Adrenal gland (tissue), 5 donors: ENCODE data around the gene GLIS1.

ENCODE experiments used
- POLR2A ChIP-seq, 2 donors: fragments of 450-650 bp; IDR thresholded peaks; one replicate each; pipeline ENCODE4 v1.6.1; 2017; ENCODE audit warnings: antibody characterized with exemption in 2 of 2, mild to moderate bottlenecking in 2 of 2, moderate library complexity in 1 of 2
- TF ChIP-seq, protein P1 (sequence below), 6 experiments: fragments of 450-650 bp in 4 of 6; fragments of 200-600 bp in 2 of 6; sonication (generic) in 1 of 6; IDR thresholded peaks; 1 replicate in 5 of 6; 2 replicates in 1 of 6; pipeline versions ENCODE4 v1.5.1 to v1.8.0; 2016 to 2021; ENCODE audit warnings: antibody characterized with exemption in 6 of 6, mild to moderate bottlenecking in 2 of 6, moderate library complexity in 1 of 6
- donor health status: DM: no; HTN: no; CAD: no.

DNA sequence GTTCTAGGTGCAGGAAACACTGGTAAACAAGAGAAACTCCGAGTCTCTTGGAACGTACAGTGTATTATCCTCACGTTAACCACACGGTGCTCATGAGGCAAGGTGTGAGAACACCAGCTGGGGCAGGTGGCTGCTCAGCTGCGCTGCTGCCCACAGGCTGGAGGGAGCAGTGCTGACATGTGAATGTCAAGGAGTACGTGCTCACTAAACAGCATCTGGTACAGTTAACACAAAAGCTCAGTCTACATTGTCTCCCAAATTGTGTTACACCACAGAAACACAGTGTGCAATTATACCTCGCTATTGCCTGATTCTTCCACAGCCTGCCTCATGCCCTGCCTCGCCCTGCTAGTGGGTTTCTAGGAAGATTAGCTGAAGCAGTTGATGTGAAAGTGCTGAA lies 138.4 kb downstream of the GLIS1 start:
- TF ChIP-seq, protein P1, sequence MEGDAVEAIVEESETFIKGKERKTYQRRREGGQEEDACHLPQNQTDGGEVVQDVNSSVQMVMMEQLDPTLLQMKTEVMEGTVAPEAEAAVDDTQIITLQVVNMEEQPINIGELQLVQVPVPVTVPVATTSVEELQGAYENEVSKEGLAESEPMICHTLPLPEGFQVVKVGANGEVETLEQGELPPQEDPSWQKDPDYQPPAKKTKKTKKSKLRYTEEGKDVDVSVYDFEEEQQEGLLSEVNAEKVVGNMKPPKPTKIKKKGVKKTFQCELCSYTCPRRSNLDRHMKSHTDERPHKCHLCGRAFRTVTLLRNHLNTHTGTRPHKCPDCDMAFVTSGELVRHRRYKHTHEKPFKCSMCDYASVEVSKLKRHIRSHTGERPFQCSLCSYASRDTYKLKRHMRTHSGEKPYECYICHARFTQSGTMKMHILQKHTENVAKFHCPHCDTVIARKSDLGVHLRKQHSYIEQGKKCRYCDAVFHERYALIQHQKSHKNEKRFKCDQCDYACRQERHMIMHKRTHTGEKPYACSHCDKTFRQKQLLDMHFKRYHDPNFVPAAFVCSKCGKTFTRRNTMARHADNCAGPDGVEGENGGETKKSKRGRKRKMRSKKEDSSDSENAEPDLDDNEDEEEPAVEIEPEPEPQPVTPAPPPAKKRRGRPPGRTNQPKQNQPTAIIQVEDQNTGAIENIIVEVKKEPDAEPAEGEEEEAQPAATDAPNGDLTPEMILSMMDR (IDR thresholded peaks at IDR 0.05) = no peak
- TF ChIP-seq POLR2A (IDR thresholded peaks at IDR 0.05) = no peak
